ENCODE measurements around the gene FNDC8. TPM values are rescaled to one million over a fixed set of nuclear protein-coding genes. Genes with fewer than 3 reads are reported as not detected.

FNDC8 gene
- total and polyA plus RNA-seq, 2 of the 4 experiments (the other 2 are of a cell fraction), result not detected

- H3K23ac ChIP-seq (ENCODE audit: low read depth, low read length), result no peak overlapping the region
- H3K79me1 ChIP-seq (ENCODE audit: low read depth in 1 of 2, low read length in 2 of 2), result no peaks in the 10 kb centered on the region
- no peak overlapping the region for H2BK120ac ChIP-seq (ENCODE audit: low read depth, low read length)
- H3K14ac ChIP-seq (replicated peaks; ENCODE audit: low read depth, low read length), result no peak overlapping the region
- dilution Hi-C loops (cut with HindIII; ENCODE audit: low sequenced_read_pairs, unreplicated experiment) (no loop called here), in situ Hi-C loops (cut with MboI; ENCODE audit: low sequenced_read_pairs) (no loop called here), intact Hi-C loops (cut with micrococcal nuclease) (no loop called here)
- no peak overlapping the region for H2AFZ ChIP-seq (replicated peaks; ENCODE audit: low read length, poor library complexity)
- no peak overlapping the region for H3K56ac ChIP-seq (ENCODE audit: extremely low read depth, insufficient read depth, low read length)
- no peak overlapping the region for H4K5ac ChIP-seq (ENCODE audit: low read depth, low read length)
- no peak overlapping the region for H2AK9ac ChIP-seq (replicated peaks; ENCODE audit: low read depth, low read length, poor library complexity)
- no peak overlapping the region for H3K9ac ChIP-seq (ENCODE audit: low read depth, low read length)
- ChIA-PET CTCF (no interaction called here), POLR2A (ENCODE audit: unreplicated experiment) (no interaction called here)
- DNase-seq (no peak), ATAC-seq (ENCODE audit: low read depth) (no peak)
- no peak overlapping the region for H2BK15ac ChIP-seq (ENCODE audit: low read depth, low read length)
- H3K18ac ChIP-seq (ENCODE audit: low read depth, low read length), result no peak overlapping the region
- no peak for TF ChIP-seq MXI1 (IDR thresholded peaks at IDR 0.05; ENCODE audit: borderline replicate concordance, low read depth, low read length)
- TF ChIP-seq USF2 (IDR thresholded peaks at IDR 0.05; ENCODE audit: low read depth, low read length), result no peak
- no peak for TF ChIP-seq SMC3 (IDR thresholded peaks at IDR 0.05; ENCODE audit: low read depth, low read length)
- TF ChIP-seq CEBPB (IDR thresholded peaks at IDR 0.05; ENCODE audit: low read depth, low read length), result no peak
- no peak for TF ChIP-seq MAFK (IDR thresholded peaks at IDR 0.05; ENCODE audit: low read depth, low read length)
- no peak for TF ChIP-seq ELK1 (IDR thresholded peaks at IDR 0.05; ENCODE audit: borderline replicate concordance, low read depth, low read length)
- no peak for TF ChIP-seq POLR2A (IDR thresholded peaks at IDR 0.05; ENCODE audit: low read depth, low read length)
- TF ChIP-seq BHLHE40 (IDR thresholded peaks at IDR 0.05; ENCODE audit: low read depth, low read length), result no peak
- TF ChIP-seq MAZ (IDR thresholded peaks at IDR 0.05; ENCODE audit: borderline replicate concordance, low read depth, low read length), result no peak
- TF ChIP-seq CTCF (conservative IDR thresholded peaks at IDR 0.05; ENCODE audit: low read depth, low read length), result no peak
- no peak for TF ChIP-seq RAD21 (IDR thresholded peaks at IDR 0.05; ENCODE audit: low read length)
- TF ChIP-seq RFX5 (IDR thresholded peaks at IDR 0.05; ENCODE audit: low read depth, low read length), result no peak
- TF ChIP-seq FOS (IDR thresholded peaks at IDR 0.05; ENCODE audit: low read depth, low read length), result no peak
- no peak for TF ChIP-seq RCOR1 (IDR thresholded peaks at IDR 0.05; ENCODE audit: insufficient replicate concordance, low read length)
- no peak for TF ChIP-seq NFE2L2 (IDR thresholded peaks at IDR 0.05; ENCODE audit: low read depth, low read length)
- H3K4me2 ChIP-seq (ENCODE audit: low read depth, low read length), result no peak overlapping the region
- H3K4me3 ChIP-seq (ENCODE audit: insufficient read depth, low read depth, low read length), result no peak overlapping the region
- H2BK20ac ChIP-seq (ENCODE audit: low read depth, low read length), result no peak overlapping the region
- no peak overlapping the region for H2AK5ac ChIP-seq (ENCODE audit: low read depth, low read length)
- no peaks in the 10 kb centered on the region for H4K20me1 ChIP-seq (ENCODE audit: insufficient read depth, low read length)
- peaks cover 2% of the 10 kb centered on the region; the same call in 1 of the 2 replicates for H3K9me1 ChIP-seq (ENCODE audit: insufficient read depth, low read length)
- no peaks in the 10 kb centered on the region for H3K4me1 ChIP-seq (ENCODE audit: control insufficient read depth, insufficient read depth, low read length)
- no peak overlapping the region for H3K27ac ChIP-seq (ENCODE audit: insufficient read depth, low read length)
- H3K9me3 ChIP-seq (ENCODE audit: control insufficient read depth, insufficient read depth, low read length), result no peaks in the 10 kb centered on the region
- H3K36me3 ChIP-seq (ENCODE audit: control insufficient read depth, insufficient read depth, low read length), result no peaks in the 10 kb centered on the region
- no peak overlapping the region for H3K4ac ChIP-seq (ENCODE audit: low read depth, low read length)
- H4K8ac ChIP-seq (ENCODE audit: low read depth in 2 of 2, low read length in 2 of 2), result no peak overlapping the region
- no peak overlapping the region for H4K91ac ChIP-seq (ENCODE audit: insufficient read depth, low read depth, low read length)
- 90% methylated on average over 2 of the region's 13 CpGs; no CpG with 5 or more reads in 1 of the 2 experiments for WGBS, 2 experiments (ENCODE audit: extremely low coverage in 2 of 2, insufficient read length in 1 of 2)
- H2BK5ac ChIP-seq (ENCODE audit: low read depth, low read length, poor library complexity, severe bottlenecking), result no peak overlapping the region
- BruUV-seq (replicated peaks), result no TSS peak
- peaks cover 17% of the 10 kb centered on the region for H3K27me3 ChIP-seq (ENCODE audit: control insufficient read depth, insufficient read depth, low read length)
These were observed 33.1 kb downstream of the FNDC8 start for GRCh38 chr17:35154196-35155165.
